Hindlimb muscle (tissue), 1 donor: ENCODE results near the gene FBXW8. TPM values are rescaled to one million over a fixed set of nuclear protein-coding genes. Genes with fewer than 3 reads are reported as not detected.

Source experiments
- DNase-seq: peaks from one replicate; pipeline ENCODE4 v3.0.0-alpha.2; 2013
- polyA plus RNA-seq: library from polyadenylated mRNA; unstranded; fragments of 120-200 nt; gene quantifications from one replicate; pipeline ENCODE4 v1.2.1, GENCODE V29; 2013; ENCODE audit not compliant: insufficient read length

The FBXW8 gene
- polyA plus RNA-seq, 1 donor: 16.3 TPM

DNA sequence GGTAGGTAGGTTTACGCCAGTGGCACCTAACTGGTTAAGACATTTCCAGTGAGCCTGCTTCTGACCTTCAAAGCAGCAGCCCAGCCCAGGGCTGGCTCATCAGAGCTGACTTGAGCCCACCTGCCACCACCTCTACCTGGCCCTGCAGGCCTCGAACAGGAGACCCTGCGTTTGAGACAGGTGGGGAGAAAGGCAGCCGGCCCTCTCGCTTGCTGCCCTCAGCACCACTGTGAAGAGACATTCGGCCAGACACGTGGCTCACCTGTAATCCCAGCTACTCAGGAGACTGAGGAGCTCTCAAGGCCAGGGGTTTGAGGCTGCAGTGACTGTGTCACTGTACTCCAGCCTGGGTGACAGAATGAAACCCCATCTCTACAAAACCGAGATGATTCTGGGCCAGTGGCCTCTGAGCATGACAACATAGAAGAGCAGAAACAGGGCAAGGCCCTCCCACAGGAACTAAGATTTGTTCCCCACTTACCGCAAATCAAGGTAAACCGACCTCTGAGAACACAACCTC, 114.3 kb downstream of the FBXW8 start:
- no peak for DNase-seq

DNA sequence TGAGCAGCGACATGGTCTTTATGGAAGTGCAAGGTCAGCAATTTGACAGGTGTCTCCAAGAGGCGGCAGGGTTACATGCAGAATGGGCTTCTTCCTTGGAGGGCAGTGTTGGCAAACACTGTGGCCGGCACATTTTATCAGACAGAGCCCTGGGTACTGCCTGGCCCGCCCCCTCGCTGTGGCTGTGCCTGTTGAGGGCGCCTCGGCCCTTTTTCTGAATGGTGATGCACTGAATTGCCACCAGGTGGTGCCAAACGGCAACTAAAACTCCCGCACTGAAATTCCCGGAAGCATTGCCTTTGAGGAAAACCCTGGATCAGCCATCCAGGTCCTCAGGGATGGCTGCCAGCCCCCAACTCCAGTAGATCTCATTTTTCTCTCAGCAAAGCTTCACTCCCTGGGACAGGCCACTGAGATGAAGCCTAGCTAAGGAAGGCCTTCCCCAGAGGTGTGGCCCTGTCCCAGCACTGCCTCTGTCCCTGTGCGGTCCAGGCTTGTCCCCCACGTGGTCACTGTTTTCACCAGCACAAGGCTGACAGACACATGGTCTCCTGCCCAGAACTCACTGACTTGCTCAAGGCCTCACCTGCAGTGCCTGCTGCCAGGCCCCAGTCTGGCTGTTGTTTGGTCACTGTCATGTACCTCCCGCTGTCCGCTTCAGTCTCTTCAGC, 114.9 kb downstream of the FBXW8 start:
- DNase-seq: peak; percentile 67

DNA sequence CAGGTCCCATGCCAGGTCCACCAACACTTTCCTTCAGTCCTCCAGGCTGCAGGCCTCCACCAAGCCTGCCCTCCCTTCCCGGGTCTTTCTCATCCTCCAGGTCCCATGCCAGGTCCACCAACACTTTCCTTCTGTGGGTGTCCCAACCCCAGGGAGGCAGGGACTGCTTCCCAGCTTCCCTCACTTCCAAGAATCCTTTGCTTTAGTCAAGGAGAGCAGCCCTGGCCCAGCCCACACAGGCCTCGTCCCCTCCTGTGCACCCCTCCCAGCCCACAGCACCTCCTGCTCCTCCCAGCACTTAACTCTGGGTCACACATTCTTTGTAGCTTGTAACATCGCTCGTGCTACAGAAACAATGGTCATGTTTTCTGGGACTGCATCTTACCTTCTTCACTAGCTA, 115.6 kb downstream of the FBXW8 start:
- no peak for DNase-seq

DNA sequence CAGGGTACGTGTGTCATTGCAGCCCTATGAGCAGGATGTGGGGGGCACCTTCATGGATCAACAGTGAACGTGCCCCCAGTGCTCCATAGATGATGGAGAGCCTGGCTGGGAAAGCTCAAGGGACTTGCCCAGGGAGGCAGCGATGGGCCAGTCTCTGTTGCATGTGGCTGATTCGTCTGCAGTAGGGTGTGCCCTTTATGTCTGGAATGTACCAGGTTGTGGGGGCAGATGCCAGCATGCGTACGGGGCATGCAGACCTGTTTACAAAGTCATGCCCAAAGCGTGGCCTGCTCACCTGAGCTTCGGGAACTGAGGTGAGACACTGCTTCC, 116.1 kb downstream of the FBXW8 start:
- DNase-seq: no peak

DNA sequence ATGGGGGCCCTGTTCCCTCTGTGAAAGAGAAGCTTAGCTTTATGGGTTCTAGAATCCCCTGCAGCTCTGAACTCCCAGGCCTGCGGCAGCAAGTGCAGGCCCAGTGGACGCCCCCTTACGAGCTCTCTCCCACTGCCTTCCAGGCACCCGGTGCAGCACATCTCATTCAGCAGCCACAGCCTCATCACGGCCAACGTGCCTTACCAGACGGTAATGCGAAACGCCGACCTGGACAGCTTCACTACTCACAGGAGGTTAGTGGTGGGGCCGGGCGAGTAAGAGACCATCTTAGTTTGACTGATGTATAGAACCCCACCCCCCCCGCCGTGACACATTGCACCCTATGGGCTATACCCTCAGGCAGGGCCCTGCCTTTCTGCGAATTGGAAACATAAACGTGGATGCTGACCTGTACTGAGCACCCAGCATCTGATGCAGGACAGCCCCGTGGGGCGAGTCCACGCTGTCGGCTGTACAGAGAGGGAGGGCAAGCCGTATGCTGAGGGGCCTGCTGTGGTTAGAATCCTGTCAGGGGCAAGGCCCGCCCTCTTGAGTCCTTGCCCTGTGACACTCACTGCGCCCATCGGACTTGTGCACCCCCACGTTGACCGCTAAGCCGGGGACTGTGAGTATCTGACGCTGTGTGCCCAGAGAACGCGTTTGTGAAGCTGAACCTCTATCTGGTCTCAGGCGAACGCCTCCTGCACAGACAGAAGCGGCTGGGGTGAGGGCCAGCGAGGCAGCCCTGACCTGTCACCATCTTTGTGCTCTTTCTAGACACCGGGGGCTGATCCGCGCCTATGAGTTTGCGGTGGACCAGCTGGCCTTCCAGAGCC, 116.7 kb downstream of the FBXW8 start:
- DNase-seq: no peak

DNA sequence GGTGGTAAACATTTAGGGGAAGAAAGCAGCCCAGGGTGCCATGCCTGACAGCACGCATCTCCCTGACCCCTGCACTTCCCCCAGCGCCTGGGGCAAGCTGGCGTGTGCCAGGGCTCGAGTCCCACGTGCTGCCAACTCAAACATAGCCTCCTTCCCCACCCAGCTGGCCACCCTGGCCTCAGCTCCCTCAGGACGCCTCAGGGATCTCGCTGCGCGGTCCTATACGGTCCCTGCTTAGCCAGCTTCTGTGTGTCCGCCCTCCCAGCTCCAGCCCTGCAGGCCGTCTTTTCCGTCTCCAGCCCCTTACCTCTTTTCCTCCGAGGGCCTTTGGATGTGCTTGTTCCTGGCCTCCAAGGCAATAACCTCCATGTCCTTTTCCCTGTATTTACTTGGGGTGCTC, 117.5 kb downstream of the FBXW8 start:
- DNase-seq: no peak

DNA sequence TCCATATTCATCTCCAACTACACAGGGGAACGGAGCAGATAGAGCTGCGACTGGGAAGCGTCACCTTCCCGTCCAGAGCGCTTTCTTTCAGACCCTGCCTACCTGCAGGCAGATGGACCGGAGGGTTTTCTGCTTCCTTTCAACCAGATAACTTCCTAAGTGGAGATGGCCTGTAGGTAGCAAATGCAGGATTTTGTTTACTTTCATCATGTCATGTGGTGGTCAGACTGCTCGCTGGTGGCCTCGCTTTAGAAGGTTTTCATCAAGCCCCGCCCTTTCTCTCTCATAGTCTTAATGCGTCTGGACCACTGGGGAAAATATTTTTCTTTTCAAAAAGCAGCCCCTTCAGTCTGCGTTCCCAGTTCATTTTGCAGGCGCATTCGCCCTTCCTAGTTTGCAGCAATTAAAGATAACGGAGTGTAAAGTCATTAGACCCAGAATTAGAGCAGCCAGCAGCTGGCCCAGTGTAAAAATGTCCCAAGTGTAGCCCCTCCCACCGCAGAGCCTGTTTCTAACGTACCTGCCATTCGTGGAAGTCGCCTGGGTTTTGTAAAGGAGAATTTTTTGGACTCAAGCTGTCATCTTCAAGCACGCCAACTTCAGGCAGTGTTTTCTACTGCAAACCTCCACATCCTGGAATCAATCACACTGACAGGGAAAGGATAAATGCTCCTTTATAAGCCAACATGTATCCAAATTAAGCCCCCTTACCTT, 119.6 kb downstream of the FBXW8 start:
- DNase-seq: no peak

DNA sequence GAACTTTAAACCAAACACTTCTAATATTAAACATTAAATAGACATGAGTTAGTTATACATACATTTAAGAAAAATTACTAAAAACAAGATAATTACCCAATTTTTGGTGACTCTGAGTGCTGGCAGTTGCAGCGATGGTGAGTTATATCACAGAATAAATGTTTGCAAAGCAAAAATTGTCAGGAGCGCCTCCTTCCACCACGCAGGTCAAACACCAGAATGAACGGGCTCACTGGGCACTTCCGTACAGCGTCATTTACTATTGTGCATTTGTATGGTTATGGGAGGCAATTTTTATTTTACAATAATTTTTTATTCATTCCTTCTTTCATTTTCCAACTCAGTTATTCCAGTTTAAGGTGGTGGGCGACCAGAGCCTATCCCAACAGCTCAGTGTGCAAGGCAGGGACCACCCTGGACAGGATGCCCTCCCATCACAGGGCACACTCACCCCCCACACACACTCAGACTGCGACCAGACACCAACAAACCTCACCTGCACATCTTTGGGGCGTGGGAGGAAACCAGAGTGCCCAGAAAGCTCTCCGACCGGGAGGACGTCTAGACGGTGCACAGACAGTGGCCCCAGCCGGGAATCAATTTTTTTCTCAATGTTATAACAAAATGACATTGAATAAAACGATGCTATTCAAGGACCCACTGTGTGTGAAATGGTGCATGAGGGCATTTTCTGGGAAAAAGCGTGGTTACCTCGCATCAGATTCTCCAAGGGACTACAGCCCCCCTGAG, 121.3 kb downstream of the FBXW8 start:
- DNase-seq: no peak

DNA sequence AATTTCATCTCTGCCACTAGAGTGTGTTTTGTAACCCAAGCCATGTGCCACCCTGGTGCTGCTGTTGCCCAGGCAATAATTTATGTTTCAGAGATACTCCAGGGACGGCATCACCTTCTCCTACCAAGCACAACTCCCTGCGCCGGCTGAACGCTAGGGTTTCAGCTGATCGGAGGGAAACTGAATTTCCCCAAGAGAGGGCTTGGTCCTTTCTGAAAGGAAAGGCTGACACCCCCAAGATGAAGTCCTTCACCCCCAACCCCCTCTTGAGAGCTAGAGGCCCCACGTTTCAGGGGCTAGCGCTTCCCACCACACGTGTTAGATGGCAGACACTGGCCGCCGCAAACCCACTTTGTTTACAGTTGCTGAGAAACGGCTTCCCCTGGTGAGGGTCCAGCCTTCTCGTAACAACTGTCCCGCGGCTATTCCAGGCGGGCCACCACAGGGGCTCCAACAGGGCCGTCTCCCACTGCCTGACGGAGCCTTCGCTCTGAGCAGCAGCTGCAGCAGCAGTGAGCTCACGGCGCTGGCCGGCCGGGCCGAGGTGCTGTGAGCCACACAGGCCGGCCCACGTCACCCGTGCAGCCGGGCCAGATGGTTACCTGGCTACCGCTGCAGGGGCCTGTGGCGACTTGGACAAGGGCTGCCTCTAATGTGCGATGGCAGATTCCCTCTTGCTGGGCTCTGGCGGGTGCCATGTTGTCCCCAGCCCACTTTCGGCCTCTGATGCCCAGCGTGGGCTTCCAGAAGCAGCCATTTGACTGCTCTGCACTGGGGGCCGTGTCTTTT, 122.0 kb downstream of the FBXW8 start:
- no peak for DNase-seq

DNA sequence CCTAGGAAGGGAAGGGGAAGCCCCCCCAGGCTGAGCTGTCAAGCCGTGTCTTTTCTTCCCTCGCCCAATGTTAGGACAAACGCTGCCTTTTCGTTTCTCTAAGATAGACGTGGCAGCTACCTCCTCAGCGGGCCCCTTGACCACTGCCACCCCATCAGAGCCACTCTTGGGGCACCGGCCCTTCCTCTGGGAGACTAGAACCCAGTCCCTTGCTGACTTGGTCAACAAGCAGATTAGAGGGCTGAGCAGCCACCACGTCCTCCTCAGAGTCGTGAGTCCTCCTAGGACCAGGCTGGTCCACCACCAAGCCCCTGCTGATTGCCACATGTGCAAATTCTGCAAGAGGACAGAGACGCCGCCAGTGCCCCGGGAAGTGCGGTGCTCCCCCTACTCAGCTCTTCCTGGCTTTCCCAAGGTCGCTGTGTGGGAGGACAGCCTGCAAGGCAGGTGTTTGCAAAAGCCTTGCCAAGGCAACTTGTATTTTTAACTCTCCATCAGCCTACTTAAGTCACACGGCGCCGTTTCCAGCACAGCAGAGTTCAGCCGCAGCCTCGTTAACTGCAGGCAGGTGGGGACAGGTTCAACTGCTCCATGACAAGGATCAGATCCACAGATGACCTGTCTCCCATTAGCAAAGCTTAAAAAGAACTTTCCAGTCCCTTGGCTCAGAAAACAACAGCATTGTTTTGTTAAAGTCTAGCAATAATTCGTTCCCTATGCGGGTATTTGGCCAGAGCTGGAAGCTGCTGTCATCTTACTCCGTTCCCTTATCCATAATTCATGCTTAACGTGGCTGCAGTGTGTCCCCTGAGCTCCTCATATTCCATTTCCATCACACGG, 122.9 kb downstream of the FBXW8 start:
- no peak for DNase-seq

DNA sequence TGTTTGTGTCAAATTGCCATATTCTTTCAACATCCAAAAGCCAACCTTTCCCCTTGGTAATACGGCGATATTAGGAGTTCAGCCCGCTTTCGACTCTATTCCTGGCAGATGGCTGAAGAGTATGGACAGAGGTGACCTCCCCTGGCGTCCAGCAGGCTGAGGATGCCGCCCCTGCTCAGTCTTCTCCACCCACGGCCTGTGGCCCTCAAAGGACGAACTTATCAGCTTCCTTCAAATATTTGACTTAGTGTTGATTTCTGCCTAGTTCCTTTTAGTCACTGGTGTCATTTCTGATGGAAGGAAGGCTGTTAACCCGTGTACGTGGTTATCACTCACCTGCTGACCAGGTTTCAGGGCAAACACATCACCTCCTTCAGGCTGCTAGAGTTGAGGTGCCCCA, 123.5 kb downstream of the FBXW8 start:
- DNase-seq: no peak

DNA sequence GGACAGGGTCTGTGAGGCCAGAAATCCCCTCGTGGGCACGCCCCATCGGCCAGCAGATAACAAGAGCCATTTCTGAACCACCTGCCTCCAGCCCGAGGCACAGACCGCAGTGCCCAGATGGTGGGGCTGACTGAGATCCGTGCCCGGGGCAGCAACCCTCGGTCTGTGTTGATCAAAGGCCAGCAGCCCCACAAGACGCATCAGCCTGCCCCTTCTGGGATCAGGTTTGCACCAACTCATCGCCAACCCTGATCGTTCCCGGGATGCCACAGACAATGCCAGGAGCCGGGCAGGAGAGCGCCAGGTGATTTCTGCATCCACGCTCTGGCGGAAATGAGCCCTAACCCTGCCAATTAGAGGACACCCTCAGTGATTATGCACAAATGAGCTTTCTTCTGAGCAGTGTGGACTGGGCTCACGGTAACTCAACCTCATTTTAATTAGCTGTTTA, 124.0 kb downstream of the FBXW8 start:
- no peak for DNase-seq

DNA sequence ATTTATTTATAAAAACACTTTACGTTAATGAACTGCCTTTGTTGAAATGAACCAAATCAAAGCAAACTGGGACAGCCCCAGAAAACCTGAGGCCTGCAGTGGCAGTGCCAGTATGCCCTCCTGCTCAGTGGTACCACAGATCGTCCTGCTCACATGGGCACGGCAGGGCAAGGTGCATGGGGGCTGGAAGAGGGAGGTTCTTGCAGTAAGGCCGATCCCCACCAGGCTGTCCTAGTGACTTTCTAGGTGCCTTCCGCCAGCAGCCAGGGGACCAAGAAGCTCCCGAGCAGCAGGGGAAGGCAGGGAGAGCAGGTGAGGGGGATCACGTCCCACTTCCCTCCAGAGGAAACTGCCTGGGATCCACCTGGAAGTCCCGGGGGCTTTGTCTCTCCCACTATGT, 124.5 kb downstream of the FBXW8 start:
- DNase-seq: no peak

DNA sequence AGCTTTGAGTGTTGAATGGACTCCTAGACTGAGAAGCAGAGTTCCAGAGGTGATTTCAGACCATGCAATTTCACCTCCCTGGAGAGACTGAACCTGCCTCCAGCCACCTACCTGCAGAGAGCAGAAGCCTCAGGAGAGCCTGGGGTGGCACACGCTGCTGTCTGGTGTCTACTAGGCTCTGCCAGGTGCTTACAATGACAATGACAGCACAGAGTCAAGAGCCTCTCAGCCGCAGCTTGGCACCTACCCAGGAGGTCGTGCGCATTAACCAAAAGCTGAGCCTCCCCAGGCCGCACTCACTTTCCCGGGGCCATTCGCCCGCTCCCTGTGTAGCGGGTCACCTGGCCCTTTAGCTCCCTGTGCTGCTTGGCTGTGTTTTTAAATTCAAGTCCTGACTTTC, 125.3 kb downstream of the FBXW8 start:
- DNase-seq: no peak

DNA sequence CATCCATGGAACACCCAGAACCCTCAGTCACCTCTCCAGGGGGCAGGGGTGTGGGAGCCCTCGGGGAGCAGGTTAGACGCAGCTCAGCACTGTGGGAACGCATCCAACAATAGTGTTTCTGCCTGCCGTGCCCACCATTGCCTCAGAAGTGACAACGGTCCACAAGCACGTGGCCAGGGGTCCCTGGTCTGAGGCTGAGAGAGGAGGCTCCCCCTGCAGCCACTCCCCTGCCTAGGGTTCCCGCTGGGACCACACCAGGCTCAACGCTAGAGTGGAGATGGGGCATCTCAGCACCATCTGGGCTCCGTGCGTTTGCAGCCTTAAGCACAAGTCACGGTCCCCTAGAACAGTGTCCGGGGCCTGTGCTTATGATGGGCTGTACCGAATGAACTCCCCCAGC, 125.8 kb downstream of the FBXW8 start:
- no peak for DNase-seq

DNA sequence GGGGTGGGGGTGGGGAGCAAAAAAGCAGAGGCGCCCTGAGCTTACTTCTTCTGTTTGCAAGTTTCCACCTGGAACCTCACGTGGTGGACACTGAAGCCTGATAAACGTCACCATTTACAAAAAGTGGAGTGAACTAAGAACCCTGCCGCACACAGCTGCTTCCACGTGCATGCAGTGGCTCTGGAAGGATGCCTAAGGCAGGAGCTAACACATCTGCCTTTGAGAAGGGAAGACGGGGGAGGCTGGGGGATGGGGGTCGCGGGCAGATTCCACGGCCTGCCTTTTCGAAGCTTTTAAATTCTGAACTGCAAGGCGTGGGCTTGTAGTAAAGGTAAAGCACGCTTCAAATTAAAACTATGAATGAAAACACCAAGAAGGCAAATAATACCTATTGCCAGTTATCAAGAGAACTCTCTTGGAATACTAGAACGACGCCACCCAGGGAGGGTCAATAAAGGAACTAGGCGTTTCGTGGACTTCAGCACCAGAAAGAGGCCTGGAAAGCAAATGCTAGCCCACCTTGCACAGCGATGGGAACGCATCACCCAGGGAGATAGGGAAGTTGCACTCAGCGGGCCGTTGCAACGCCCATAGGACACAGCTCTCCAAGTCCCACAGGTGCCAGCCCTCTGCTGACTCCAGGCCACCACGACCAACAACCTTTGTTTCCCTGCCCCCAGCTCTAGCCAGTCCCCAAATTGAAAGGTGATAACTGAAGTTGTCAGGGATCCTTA, 126.7 kb downstream of the FBXW8 start:
- DNase-seq: no peak

DNA sequence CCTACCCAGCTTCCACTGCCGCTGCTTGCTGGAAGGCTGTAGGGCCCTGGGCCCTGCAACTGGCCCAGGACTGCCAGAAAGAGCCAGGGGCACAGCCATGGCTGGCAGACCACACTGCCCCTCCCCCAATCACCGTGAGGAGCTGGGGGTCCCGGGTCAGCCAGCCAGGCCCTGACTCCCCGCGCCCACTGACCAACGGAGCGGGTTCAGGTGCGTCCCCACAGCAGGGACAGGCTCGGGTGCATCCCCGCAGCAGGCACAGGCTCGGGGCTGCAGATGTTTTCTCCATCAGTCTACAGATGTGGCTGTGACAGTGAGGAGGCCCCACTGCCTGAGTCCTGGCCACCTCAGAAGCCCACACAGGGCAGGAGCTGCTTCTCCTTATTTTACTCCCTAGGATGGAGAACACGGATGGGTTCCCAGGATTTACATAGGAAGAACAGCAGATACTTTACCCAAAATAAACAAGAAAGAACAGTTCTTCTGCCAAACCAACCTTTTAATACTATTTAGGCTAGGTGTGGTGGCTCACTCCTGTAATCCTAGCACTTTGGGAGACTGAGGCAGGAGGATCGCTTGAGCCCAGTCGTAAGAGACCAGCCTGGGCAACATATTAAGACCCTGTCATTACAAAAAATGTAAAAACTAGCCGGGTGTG, 127.4 kb downstream of the FBXW8 start:
- DNase-seq: no peak

DNA sequence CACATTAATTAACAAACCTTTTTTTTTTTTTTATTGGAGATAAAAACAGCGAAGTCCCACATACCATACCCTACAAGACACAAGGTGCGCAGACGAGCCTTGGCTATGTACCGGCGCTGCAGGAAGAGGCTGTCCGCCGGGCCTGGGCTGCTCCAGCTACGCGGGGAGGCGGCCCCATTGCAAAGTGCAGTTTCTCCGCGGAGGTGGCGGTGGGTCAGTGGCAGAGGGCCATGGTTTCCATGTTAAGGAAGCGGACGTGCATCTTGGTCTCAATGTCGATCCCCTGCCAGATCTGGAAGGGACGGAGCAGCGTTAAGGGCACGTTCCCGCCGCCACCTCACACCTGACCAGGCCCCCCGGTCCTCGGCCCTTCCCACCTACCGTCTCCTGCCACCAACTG, 128.2 kb downstream of the FBXW8 start:
- no peak for DNase-seq

DNA sequence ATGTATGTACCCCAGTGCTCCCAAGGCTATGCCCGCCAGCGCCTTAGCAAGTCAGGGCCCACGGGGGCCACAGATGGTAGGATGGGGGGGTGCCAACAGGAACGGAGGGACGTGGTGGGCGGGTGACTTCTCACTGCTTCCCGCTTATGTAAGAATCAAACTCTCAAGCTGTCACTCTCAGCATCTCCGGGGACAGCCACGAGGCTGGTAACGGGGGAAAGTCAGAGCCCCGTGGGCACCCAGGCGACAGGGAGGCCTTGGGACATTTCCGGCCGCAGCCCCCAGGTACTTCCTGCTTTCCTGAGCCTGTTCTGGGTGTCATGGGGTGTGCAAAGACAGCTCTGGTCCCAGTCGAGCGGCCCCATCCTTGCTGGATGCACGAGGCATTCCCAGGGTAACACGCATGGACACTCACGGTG, 129.2 kb downstream of the FBXW8 start:
- no peak for DNase-seq

DNA sequence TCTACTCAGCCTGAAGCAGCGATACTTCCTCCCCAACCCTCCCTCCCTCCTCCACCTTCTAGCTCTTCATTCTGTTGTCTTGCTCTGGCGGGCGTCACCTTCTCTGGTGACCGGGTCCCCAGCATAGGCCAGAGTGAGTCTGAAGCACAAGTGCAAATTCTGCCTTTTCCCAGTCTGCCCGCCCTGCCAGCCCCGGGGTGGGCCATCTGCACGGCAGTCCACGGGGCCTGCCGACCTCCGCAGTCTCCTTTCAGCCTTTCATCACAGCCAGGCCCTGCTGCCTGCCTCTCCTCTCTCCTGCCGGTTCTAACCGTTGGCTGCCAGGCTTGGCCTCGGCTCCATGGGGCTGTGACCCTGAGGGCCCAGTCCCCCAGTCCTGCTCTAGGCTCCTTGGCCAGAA, 129.7 kb downstream of the FBXW8 start:
- DNase-seq: no peak
